H9 (cell line): ENCODE measurements around the gene TMIGD3. TPM values are rescaled to one million over a fixed set of nuclear protein-coding genes. Genes with fewer than 3 reads are reported as not detected.

Experiments
- DNase-seq: peaks from one replicate; pipeline ENCODE4 v3.0.0-alpha.2; 2017
- H2AFZ ChIP-seq: one replicate; pipeline ENCODE4 v1.6.1; 2013; ENCODE audit warnings: mild to moderate bottlenecking, low read length, control low read depth, moderate library complexity
- H2AK5ac ChIP-seq: 2 replicates; pipeline ENCODE4 v1.6.1; 2013; ENCODE audit warnings: low read length, control low read depth, mixed read lengths; ENCODE audit not compliant: insufficient read length
- H2BK120ac ChIP-seq: one replicate; pipeline ENCODE4 v1.6.1; 2013; ENCODE audit warnings: low read depth, mild to moderate bottlenecking, low read length, control low read depth, inconsistent platforms; ENCODE audit not compliant: poor library complexity, severe bottlenecking
- H2BK12ac ChIP-seq: 2 replicates; pipeline ENCODE4 v1.6.1; 2013; ENCODE audit warnings: low read length, control low read depth, mixed read lengths, low read depth; ENCODE audit not compliant: insufficient read length
- H2BK15ac ChIP-seq: 2 replicates; pipeline ENCODE4 v1.6.1; 2013; ENCODE audit warnings: low read depth, low read length, control low read depth
- H2BK20ac ChIP-seq: one replicate; pipeline ENCODE4 v1.6.1; 2013; ENCODE audit warnings: low read depth, mild to moderate bottlenecking, low read length, control low read depth, inconsistent platforms; ENCODE audit not compliant: poor library complexity, severe bottlenecking
- H2BK5ac ChIP-seq: 2 replicates; pipeline ENCODE4 v1.6.1; 2013; ENCODE audit warnings: low read length, control low read depth, mixed read lengths; ENCODE audit not compliant: insufficient read length
- H3K14ac ChIP-seq: 2 replicates; pipeline ENCODE4 v1.6.1; 2013; ENCODE audit warnings: low read length, control low read depth; ENCODE audit not compliant: insufficient read depth
- H3K18ac ChIP-seq: 2 replicates; pipeline ENCODE4 v1.6.1; 2013; ENCODE audit warnings: low read depth, mild to moderate bottlenecking, mixed read lengths, low read length, control low read depth; ENCODE audit not compliant: insufficient read length
- H3K23ac ChIP-seq: 2 replicates; pipeline ENCODE4 v1.6.1; 2013; ENCODE audit warnings: low read length, control low read depth, mixed read lengths, low read depth; ENCODE audit not compliant: insufficient read length
- H3K23me2 ChIP-seq: 2 replicates; pipeline ENCODE4 v1.6.1; 2013; ENCODE audit warnings: low read depth, mild to moderate bottlenecking, mixed read lengths, low read length, control low read depth; ENCODE audit not compliant: insufficient read length, poor library complexity, severe bottlenecking
- H3K27ac ChIP-seq: 2 replicates; pipeline ENCODE4 v1.5.1; 2013; ENCODE audit warnings: low read length, control low read depth, mixed read lengths, low read depth; ENCODE audit not compliant: insufficient read length
- H3K27me3 ChIP-seq: 2 replicates; pipeline ENCODE4 v1.6.1; 2013; ENCODE audit warnings: low read length, control low read depth, inconsistent platforms; ENCODE audit not compliant: insufficient read depth
- H3K4ac ChIP-seq: 2 replicates; pipeline ENCODE4 v1.6.1; 2013; ENCODE audit warnings: low read depth, mild to moderate bottlenecking, control low read depth, inconsistent platforms, low read length, moderate library complexity
- H3K4me1 ChIP-seq: 2 replicates; pipeline ENCODE4 v1.6.1; 2013; ENCODE audit warnings: low read length, control low read depth, inconsistent platforms; ENCODE audit not compliant: insufficient read depth
- H3K4me2 ChIP-seq: 2 replicates; pipeline ENCODE4 v1.6.1; 2013; ENCODE audit warnings: low read length, control low read depth, mixed read lengths; ENCODE audit not compliant: insufficient read length, insufficient read depth
- H3K56ac ChIP-seq: 2 replicates; pipeline ENCODE4 v1.6.1; 2013; ENCODE audit warnings: low read depth, mild to moderate bottlenecking, mixed read lengths, low read length, control low read depth; ENCODE audit not compliant: insufficient read length
- H3K79me1 ChIP-seq: 2 replicates; pipeline ENCODE4 v1.6.1; 2013; ENCODE audit warnings: low read depth, mild to moderate bottlenecking, moderate library complexity, low read length, control low read depth, inconsistent platforms; ENCODE audit not compliant: insufficient read depth, poor library complexity, severe bottlenecking
- H3K79me2 ChIP-seq: 2 replicates; pipeline ENCODE4 v1.6.1; 2013; ENCODE audit warnings: low read length, control low read depth, inconsistent platforms; ENCODE audit not compliant: insufficient read depth
- H3K9ac ChIP-seq: 2 replicates; pipeline ENCODE4 v1.6.1; 2013; ENCODE audit warnings: low read length, control low read depth, mixed read lengths; ENCODE audit not compliant: insufficient read length; ENCODE audit errors: extremely low read depth
- H3K9me3 ChIP-seq: one replicate; pipeline ENCODE4 v1.6.1; 2013; ENCODE audit warnings: low read depth, low read length, inconsistent platforms; ENCODE audit not compliant: control insufficient read depth
- H3T11ph ChIP-seq: one replicate; pipeline ENCODE4 v1.6.1; 2013; ENCODE audit warnings: mild to moderate bottlenecking, low read length, control low read depth, inconsistent platforms
- H4K20me1 ChIP-seq: one replicate; pipeline ENCODE4 v1.6.1; 2013; ENCODE audit not compliant: control insufficient read depth, insufficient read length, insufficient read depth
- H4K5ac ChIP-seq: 2 replicates; pipeline ENCODE4 v1.6.1; 2013; ENCODE audit warnings: low read depth, mild to moderate bottlenecking, mixed read lengths, low read length, control low read depth; ENCODE audit not compliant: insufficient read length
- H4K8ac ChIP-seq: replicated peaks from 2 replicates; pipeline ENCODE4 v1.6.1; 2013; ENCODE audit warnings: low read length, control low read depth, mixed read lengths, low read depth; ENCODE audit not compliant: insufficient read length
- H4K91ac ChIP-seq: 2 replicates; pipeline ENCODE4 v1.6.1; 2013; ENCODE audit warnings: low read depth, mild to moderate bottlenecking, moderate library complexity, mixed read lengths, low read length, control low read depth; ENCODE audit not compliant: insufficient read length
- H3K27ac Mint-ChIP-seq, 3 experiments: 2 replicates in 2 of 3; 3 replicates in 1 of 3; pipeline ENCODE4 v1.8.0; 2020 to 2021; ENCODE audit warnings: mixed read lengths in 3 of 3, mild to moderate bottlenecking in 1 of 3, moderate library complexity in 1 of 3
- H3K27me3 Mint-ChIP-seq: 2 replicates; pipeline ENCODE4 v1.8.0; 2021; ENCODE audit warnings: low read depth, mild to moderate bottlenecking, moderate library complexity, mixed read lengths
- H3K36me3 Mint-ChIP-seq, 3 experiments: 2 replicates in 2 of 3; 3 replicates in 1 of 3; pipeline ENCODE4 v1.8.0; 2020 to 2021; ENCODE audit warnings: low read depth in 3 of 3, mixed read lengths in 3 of 3; ENCODE audit not compliant: insufficient read depth in 1 of 3
- H3K4me1 Mint-ChIP-seq, 2 experiments: 2 replicates each; pipeline ENCODE4 v1.8.0; 2020; ENCODE audit warnings: mixed read lengths in 2 of 2
- H3K4me3 Mint-ChIP-seq, 2 experiments: 2 replicates in 1 of 2; 3 replicates in 1 of 2; pipeline ENCODE4 v1.8.0; 2020 to 2021; ENCODE audit warnings: mild to moderate bottlenecking in 2 of 2, mixed read lengths in 2 of 2, moderate library complexity in 1 of 2
- H3K9me3 Mint-ChIP-seq, 2 experiments: 2 replicates in 1 of 2; 3 replicates in 1 of 2; pipeline ENCODE4 v1.8.0; 2020; ENCODE audit warnings: mild to moderate bottlenecking in 2 of 2, mixed read lengths in 2 of 2, moderate library complexity in 1 of 2
- WGBS: extraction: QIAGEN DNeasy Blood & Tissue Kit; methylation state at CpG from one replicate; pipeline ENCODE4 v1.1.7; 2013; ENCODE audit warnings: missing lambda C conversion rate, low lambda C conversion rate, mixed read lengths; ENCODE audit not compliant: insufficient read length; ENCODE audit errors: extremely low coverage; 5-methylcytosine and 5-hydroxymethylcytosine counted together
- total RNA-seq: library from RNA; stranded (reverse); gene quantifications from 2 replicates; pipeline ENCODE4 v1.2.1, GENCODE V29; 2021
- TF ChIP-seq, protein P1 (sequence below): fragments of 200-600 bp; sonication (generic); conservative IDR thresholded peaks from 3 replicates; pipeline ENCODE4 v1.8.0; 2021; ENCODE audit warnings: antibody characterized with exemption, mild to moderate bottlenecking

Gene TMIGD3
- total RNA-seq, 1 experiment from 2014 or later = not detected

GRCh38 chr1:111535256-111536191, 32.1 kb upstream of the TMIGD3 start:
- no peak overlapping the region for H3K4me3 Mint-ChIP-seq

More at GRCh38 chr1:111535256-111536191, 32.1 kb upstream of the TMIGD3 start:
- no peak overlapping the region for H3K4ac ChIP-seq
- H3K4me2 ChIP-seq = no peak overlapping the region
- no peak overlapping the region for H3K56ac ChIP-seq
- H4K8ac ChIP-seq = no peak overlapping the region
- H3K27me3 ChIP-seq = no peaks in the 10 kb centered on the region
- no peak overlapping the region for H2AFZ ChIP-seq
- no peaks in the 10 kb centered on the region for H3K9me3 ChIP-seq
- no peak overlapping the region for H3K9ac ChIP-seq
- H4K20me1 ChIP-seq = no peaks in the 10 kb centered on the region
- TF ChIP-seq, protein P1, sequence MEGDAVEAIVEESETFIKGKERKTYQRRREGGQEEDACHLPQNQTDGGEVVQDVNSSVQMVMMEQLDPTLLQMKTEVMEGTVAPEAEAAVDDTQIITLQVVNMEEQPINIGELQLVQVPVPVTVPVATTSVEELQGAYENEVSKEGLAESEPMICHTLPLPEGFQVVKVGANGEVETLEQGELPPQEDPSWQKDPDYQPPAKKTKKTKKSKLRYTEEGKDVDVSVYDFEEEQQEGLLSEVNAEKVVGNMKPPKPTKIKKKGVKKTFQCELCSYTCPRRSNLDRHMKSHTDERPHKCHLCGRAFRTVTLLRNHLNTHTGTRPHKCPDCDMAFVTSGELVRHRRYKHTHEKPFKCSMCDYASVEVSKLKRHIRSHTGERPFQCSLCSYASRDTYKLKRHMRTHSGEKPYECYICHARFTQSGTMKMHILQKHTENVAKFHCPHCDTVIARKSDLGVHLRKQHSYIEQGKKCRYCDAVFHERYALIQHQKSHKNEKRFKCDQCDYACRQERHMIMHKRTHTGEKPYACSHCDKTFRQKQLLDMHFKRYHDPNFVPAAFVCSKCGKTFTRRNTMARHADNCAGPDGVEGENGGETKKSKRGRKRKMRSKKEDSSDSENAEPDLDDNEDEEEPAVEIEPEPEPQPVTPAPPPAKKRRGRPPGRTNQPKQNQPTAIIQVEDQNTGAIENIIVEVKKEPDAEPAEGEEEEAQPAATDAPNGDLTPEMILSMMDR = no peak
- H3K14ac ChIP-seq = no peak overlapping the region
- H2BK15ac ChIP-seq = no peak overlapping the region
- H3K4me1 Mint-ChIP-seq = peaks cover 9 to 20% of the 10 kb centered on the region in 2 experiments
- no peak for DNase-seq
- H3K18ac ChIP-seq = no peak overlapping the region
- peaks cover 4 to 8% (median 4%) of the 10 kb centered on the region in 3 experiments for H3K36me3 Mint-ChIP-seq
- H2BK20ac ChIP-seq = no peak overlapping the region
- no peak overlapping the region for H2BK5ac ChIP-seq
- H3K27ac ChIP-seq = no peak overlapping the region
- H3K27me3 Mint-ChIP-seq = peaks cover 5% of the 10 kb centered on the region
- H2AK5ac ChIP-seq = no peak overlapping the region
- no peak overlapping the region for H3T11ph ChIP-seq
- H3K27ac Mint-ChIP-seq = no peak overlapping the region
- no peaks in the 10 kb centered on the region for H3K79me1 ChIP-seq
- H3K23ac ChIP-seq = no peak overlapping the region
- H2BK120ac ChIP-seq = no peak overlapping the region
- H3K79me2 ChIP-seq = no peaks in the 10 kb centered on the region
- H3K9me3 Mint-ChIP-seq = peaks cover 7% of the 10 kb centered on the region in 2 experiments
- no peaks in the 10 kb centered on the region for H3K23me2 ChIP-seq
- no CpG with 5 or more reads among the region's 14 CpGs for WGBS
- no peak overlapping the region for H2BK12ac ChIP-seq
- no peak overlapping the region for H4K91ac ChIP-seq
- H4K5ac ChIP-seq = no peak overlapping the region
- peaks cover under 1% of the 10 kb centered on the region for H3K4me1 ChIP-seq
